ENCODE data around the gene MTMR3.
A peak's percentile ranks its signal among the peaks of the same experiment; 100 is the strongest.
"Not testable (repeated sequence)": the region's sequence is repeated elsewhere in the genome, so short reads cannot be mapped to it uniquely, and the experiment has no call there.

MTMR3 gene

GRCh38 chr22:29883045-29883774 is at the start of gene MTMR3:
TSS of gene MTMR3 (plus strand) at chr22:29883174. CDS start at chr22:29971060, 87,886 bp downstream.
- DNase-seq = peak; percentile 39

GRCh38 chr22:29833392-29833965 is 49.5 kb upstream of the MTMR3 start:
- DNase-seq = no peak

- DNase-seq = no peak
Observed at GRCh38 chr22:29834046-29834445, 48.9 kb upstream of the MTMR3 start.

GRCh38 chr22:29836791-29837370 is 46.1 kb upstream of the MTMR3 start:
- not testable (repeated sequence) for DNase-seq

GRCh38 chr22:29837741-29838598 is 45.0 kb upstream of the MTMR3 start, which contains the start of gene ASCC2:
TSS of gene ASCC2 (minus strand) at chr22:29838274. CDS start at chr22:29832325, 5,949 bp downstream.
- peak; percentile 85 for DNase-seq

- no peak for DNase-seq
Observed at GRCh38 chr22:29838599-29838956, 44.4 kb upstream of the MTMR3 start.

- DNase-seq = no peak
Observed at GRCh38 chr22:29839039-29839438, 43.9 kb upstream of the MTMR3 start.

GRCh38 chr22:29840498-29840897 is 42.5 kb upstream of the MTMR3 start:
- no peak for DNase-seq

GRCh38 chr22:29842172-29842571 is 40.8 kb upstream of the MTMR3 start:
- DNase-seq = no peak

GRCh38 chr22:29842740-29843139 is 40.2 kb upstream of the MTMR3 start:
- no peak for DNase-seq

GRCh38 chr22:29846290-29846689 is 36.7 kb upstream of the MTMR3 start:
- no peak for DNase-seq

- no peak for DNase-seq
Observed at GRCh38 chr22:29848111-29848510, 34.9 kb upstream of the MTMR3 start.

- no peak for DNase-seq
Observed at GRCh38 chr22:29854432-29854831, 28.5 kb upstream of the MTMR3 start.

GRCh38 chr22:29855611-29856181 is 27.3 kb upstream of the MTMR3 start:
- no peak for DNase-seq

GRCh38 chr22:29856496-29856895 is 26.5 kb upstream of the MTMR3 start:
- DNase-seq = no peak

- DNase-seq = not testable (repeated sequence)
Observed at GRCh38 chr22:29859030-29859429, 23.9 kb upstream of the MTMR3 start.

GRCh38 chr22:29860006-29860766 is 22.8 kb upstream of the MTMR3 start:
- DNase-seq = no peak

- DNase-seq = no peak
Observed at GRCh38 chr22:29861672-29862297, 21.2 kb upstream of the MTMR3 start.

GRCh38 chr22:29865572-29865971 is 17.4 kb upstream of the MTMR3 start:
- DNase-seq = not testable (repeated sequence)

GRCh38 chr22:29867260-29867659 is 15.7 kb upstream of the MTMR3 start:
- DNase-seq = no peak

GRCh38 chr22:29867851-29868250 is 15.1 kb upstream of the MTMR3 start:
- no peak for DNase-seq

GRCh38 chr22:29870574-29870973 is 12.4 kb upstream of the MTMR3 start:
- DNase-seq = no peak
